Measurements from ENCODE around the gene RMDN3.

The RMDN3 gene, protein sequence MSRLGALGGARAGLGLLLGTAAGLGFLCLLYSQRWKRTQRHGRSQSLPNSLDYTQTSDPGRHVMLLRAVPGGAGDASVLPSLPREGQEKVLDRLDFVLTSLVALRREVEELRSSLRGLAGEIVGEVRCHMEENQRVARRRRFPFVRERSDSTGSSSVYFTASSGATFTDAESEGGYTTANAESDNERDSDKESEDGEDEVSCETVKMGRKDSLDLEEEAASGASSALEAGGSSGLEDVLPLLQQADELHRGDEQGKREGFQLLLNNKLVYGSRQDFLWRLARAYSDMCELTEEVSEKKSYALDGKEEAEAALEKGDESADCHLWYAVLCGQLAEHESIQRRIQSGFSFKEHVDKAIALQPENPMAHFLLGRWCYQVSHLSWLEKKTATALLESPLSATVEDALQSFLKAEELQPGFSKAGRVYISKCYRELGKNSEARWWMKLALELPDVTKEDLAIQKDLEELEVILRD

GRCh38 chr15:40754883-40755811, at the start of gene RMDN3:
TSS of gene RMDN3 (minus strand) at chr15:40755254. CDS start at chr15:40754783, 471 bp downstream.
- peak; percentile 93 for DNase-seq

- DNase-seq: no peak
Observed at GRCh38 chr15:40803688-40804087, 48.6 kb upstream of the RMDN3 start.

DNA sequence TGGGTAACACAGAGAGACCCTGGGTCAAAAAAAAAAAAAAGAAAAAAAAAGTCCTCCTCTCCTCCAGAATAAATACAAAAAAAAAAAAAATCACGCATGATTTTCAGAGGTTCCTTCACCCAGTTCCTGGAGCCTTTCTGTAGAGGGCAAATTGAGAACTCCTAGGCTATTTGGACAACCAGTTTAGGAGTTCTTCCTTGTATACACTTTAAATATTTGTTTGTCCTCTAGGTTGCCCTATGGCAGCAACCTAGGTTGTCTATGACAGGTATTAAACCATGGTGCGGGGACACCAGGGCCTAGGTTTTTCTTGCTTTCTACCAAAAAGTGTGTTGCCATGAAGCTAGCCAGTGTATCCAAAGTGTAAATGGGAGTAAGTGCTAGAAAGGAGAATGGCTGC, 48.0 kb upstream of the RMDN3 start:
- no peak for DNase-seq

DNA sequence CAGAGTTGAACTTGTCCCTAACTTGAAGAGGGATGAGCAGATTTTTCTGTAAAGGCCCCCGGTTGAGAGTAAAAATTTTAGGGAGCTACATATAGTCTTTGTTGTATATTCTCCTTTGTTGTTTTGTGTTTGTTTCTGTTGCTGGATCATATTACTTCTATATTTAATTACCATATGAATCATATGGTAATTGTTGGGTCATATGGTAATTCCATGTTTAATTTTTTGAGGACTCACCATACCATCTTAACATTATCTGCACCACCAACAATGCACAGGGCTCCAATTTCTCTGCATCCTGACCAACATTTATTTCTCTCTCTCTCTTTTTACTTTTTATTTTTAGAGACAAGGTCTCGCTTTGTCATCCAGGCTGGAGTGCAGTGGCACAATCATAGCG, 44.5 kb upstream of the RMDN3 start:
- DNase-seq: no peak

GRCh38 chr15:40796512-40796911, 41.5 kb upstream of the RMDN3 start:
- DNase-seq: no peak

- no peak for DNase-seq
Observed at GRCh38 chr15:40796041-40796440, 41.0 kb upstream of the RMDN3 start.

DNA sequence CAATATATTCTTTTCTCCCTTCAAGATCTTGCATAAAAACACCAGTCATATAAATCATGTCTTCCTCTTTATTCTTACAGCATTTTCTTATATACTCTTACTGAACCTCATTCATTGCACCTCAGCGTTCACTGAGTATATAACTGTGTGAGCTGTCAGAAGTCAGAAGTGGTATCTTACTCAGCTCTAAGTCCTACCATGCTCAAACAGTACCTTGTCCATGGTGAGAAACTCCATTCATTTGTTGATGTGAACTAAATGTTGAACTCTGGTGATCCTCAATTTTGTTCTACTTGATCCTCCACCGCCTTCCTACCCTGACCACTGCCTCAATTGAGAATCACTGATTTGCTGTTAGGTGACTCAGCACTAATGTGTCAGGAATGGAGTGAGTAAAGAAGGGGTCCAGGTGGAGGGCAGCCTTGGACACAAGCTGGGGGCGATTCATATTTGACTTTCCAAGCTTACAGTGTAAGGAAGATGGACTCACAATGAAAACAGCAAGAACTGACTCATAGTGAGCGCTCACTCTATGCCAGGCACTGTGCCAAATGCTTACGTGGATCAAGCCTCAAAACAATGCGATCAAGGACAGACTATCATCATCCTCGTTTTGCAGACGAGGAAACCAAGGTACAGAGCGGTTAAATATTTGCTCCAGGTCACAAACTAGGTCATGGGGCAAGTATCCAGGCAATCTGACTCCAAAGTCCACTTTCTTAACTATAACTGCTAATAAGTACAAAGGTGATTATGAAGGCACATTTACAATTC, 38.3 kb upstream of the RMDN3 start:
- DNase-seq: peak; percentile 60 to 70

DNA sequence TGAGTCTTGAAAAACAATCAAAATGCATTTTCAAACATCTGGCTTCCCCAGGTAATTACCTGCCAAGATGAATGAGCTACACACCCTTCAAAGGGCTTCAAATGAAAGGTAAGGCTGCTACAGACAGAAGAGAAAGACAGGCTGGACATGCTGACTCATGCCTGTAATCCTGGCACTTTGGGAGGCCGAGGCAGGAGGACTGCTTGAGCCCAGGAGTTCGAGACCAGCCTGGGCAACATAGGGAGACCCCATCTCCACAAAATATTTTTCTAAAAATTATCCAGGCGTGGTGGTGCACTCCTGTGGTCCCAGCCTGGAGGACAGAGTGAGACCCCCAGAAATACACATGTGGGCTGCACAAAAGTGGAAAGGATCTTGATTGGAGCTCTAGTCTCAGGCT, 37.3 kb upstream of the RMDN3 start:
- no peak for DNase-seq

DNA sequence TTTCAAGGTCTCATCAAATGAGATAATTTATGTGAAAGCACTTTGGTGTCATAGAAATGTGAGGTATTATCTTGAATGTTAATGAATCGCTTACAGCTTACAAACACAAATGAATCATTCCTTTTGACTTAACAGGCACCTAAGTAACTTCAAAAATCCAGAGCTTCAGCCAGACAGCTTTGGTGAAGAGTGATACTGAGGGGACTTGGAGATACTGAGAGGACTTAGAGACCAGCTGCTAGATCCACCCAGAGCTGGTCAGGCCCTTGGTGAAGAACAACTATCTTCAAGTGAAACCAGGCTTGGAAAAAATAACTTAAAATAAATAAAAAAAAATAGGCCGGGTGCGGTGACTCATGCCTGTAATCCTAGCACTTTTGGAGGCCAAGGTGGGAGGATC, 35.7 kb upstream of the RMDN3 start:
- no peak for DNase-seq

DNA sequence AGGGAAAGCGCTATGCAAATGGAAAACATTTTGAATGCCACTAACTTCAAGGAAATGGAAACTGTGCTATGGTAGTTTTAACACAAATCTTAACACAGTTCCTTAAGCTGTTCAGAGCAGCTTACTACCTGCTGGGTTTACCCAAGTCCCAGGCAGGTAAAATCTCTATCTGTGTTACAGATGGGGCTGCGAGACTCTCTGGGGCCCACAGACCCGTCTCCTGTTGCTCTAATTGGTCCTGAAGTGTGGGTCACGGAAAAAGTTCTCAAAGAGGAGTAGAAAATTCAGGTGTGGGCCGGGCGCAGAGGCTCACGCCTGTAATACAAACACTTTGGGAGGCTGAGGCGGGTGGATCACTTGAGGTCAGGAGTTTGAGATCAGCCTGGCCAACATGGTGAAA, 34.9 kb upstream of the RMDN3 start:
- no peak for DNase-seq

DNA sequence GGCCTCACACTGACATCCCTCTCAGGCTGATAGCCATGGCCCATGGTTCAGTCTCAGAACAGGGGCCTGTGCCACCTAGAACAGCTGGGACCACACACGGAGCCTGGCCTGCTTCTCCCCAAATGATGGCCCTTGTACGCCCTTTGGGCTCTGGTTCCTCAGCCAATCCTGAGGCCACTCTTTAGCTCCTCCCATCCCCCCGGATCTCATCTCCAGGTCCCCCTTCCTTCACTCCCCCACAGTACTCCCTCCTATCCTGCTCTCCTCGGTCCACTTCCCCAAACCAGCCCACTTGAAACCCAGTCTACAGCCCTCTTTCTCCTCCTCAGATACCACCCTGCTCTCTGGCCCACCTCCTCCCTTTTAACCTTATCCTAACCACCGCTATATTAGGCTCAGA, 34.1 kb upstream of the RMDN3 start:
- DNase-seq: no peak

- DNase-seq: no peak
Observed at GRCh38 chr15:40787991-40788390, 32.9 kb upstream of the RMDN3 start.

DNA sequence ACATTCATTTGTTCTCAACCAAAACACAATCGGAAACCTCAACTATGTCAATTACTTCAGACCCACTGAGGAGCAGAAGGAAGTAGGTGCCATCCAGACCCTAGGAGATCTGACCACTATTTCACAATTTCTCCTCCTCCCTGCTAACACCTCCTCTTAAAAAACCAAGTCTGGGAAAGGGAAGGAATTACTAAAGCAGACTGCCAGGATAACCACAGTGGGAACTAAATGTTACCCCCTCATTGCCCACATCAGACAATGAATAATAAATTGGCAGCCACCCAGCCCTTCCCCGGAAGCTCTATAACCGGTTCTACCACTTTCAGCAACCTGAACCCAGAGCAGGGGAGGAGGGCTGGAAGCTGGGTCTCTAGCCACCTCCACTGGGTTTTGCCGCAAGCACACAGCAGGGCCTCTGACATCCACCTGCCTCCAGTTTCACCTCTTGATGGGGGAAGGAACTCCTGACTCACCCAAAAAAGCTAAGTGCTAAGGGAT, 32.3 kb upstream of the RMDN3 start:
- peak; percentile 67 to 78 for DNase-seq

DNA sequence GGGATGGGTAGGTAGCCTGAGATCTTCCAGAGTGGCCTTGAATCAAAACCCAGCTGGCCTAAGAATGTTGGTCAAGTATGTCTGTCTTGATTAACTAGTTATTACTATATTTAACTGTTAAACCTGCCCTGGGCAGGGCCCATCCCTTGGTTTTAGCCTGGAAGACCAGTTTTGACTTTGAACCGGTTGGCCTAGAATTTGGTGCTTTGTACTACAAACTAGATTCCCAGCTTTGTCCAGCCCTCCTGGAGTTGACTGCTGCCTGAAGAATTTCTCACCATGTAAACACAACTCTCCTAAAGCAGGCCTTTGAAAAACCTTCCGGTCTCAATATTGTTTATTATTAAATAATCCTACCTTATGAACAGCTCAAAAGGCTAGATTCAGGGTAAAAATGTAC, 30.8 kb upstream of the RMDN3 start:
- DNase-seq: no peak

GRCh38 chr15:40785164-40785563, 30.1 kb upstream of the RMDN3 start:
- no peak for DNase-seq

- peak; percentile 76 to 79 for DNase-seq
Observed at GRCh38 chr15:40782609-40783227, 27.7 kb upstream of the RMDN3 start.

GRCh38 chr15:40776537-40777141, 21.6 kb upstream of the RMDN3 start:
- DNase-seq: peak in 1 of 2 experiments; percentile 32

- DNase-seq: no peak
Observed at GRCh38 chr15:40775740-40776536, 20.9 kb upstream of the RMDN3 start.

GRCh38 chr15:40775007-40775406, 20.0 kb upstream of the RMDN3 start:
- no peak for DNase-seq

DNA sequence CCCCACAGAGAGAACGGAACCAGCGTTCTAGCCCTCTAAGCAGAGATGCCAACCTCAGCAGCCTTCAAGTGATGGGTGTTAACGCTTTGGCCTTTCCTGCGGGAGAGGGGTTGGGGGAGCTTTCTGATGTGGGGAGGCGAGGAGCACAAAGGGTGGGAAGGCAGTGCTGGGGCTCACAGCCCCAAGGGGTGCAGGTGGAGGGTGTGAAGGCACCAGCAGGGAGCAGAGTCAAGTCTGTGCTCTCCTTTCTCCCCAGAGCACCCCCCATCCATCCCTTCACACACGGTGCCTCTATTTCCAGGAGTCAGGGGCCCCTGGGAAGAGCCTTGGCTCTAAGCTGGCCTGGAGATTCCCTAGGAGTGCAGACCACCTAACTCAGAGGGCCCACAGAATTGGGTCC, 18.8 kb upstream of the RMDN3 start:
- no peak for DNase-seq

DNA sequence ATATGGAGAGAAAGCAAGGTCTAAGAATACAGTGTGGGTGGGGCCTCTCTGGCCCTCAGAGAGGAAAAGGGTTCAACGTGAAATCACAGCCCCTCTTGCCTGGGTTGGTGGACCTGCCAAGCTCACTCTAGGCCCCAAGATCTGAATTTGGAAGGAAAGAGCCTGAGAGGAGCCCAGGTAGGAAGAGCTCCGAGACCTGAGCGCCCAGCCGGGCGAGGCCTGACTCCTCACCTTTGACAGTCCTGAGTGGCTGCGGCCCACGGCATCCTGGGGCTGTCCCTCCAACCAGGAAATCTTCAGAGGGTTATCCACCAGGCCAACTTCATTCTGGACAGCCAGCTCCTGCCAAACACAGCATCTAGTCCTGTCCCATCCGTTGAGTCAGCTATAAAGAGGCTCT, 18.4 kb upstream of the RMDN3 start:
- DNase-seq: no peak
